SH-SY5Y (cell line): Measurements from ENCODE around the gene SOAT2.

Experiments
- GATA2 ChIP-seq: IDR thresholded peaks from 2 replicates; pipeline ENCODE4 v1.6.1; 2011; ENCODE audit warnings: mild to moderate bottlenecking, low read depth, low read length
- GATA3 ChIP-seq: IDR thresholded peaks from 2 replicates; pipeline ENCODE4 v1.6.1; 2011; ENCODE audit warnings: low read depth, mild to moderate bottlenecking, low read length, moderate library complexity

DNA sequence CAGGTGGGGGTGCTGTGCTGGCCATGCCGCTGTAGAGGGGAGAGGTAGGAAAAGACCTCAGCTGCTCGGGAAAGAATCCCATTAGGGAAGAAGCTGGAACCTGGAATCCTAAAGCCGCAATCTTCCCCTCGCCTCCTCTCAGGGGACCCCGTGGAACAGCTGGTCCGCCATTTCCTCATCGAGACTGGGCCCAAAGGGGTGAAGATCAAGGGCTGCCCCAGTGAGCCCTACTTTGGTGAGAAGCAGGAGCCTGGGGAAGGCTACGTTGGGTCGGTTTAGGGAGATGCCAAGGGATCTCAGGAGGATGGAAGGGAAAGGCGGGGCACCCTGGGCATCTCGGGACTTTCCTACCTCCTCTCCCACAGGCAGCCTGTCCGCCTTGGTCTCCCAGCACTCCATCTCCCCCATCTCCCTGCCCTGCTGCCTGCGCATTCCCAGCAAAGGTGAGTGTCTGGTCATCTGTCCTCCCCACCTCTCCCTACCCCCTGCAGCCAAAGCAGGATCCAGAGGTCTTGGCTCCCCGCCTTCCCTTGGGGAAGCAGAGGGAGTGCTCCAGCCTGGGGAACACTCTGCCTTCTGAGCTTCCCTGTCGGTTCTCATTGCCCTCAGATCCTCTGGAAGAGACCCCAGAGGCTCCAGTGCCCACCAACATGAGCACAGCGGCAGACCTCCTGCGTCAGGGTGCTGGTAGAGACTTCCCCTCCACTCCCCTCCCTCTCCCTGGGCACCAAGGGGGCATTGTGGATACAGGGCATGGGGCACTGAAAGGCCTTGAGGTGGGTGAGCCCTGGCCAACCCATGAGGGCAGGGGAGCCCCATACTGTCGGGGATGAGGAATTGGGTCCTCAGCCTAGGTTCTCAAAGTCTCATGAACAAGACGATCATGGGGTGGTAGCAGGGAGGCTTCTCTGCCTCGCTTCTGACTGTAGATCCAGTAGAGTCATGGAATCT is 41.0 kb upstream of the SOAT2 start:
- TF ChIP-seq GATA3 (no peak), GATA2 (no peak)
